Activated T-helper 17 cell treated with anti-CD3 and anti-CD28 coated beads, Interleukin-2, amount 50 U/mL, for 72 hours (primary cell): ENCODE results near the gene COL4A1. TPM values are rescaled to one million over a fixed set of nuclear protein-coding genes. Genes with fewer than 3 reads are reported as not detected.
"Not testable (repeated sequence)": the region's sequence is repeated elsewhere in the genome, so short reads cannot be mapped to it uniquely, and the experiment has no call there.

ENCODE experiments used
- ATAC-seq: fragments of 150-1000 bp; cut with Tn5 transposase; replicated peaks from 2 replicates; pipeline ENCODE4 v1.10.0; 2021; ENCODE audit warnings: mild to moderate bottlenecking, moderate library complexity
- H3K27ac Mint-ChIP-seq: one replicate; pipeline ENCODE4 v1.8.0; 2022; ENCODE audit warnings: mixed read lengths
- H3K27me3 Mint-ChIP-seq: one replicate; pipeline ENCODE4 v1.8.0; 2022; ENCODE audit warnings: mixed read lengths
- H3K36me3 Mint-ChIP-seq: one replicate; pipeline ENCODE4 v1.8.0; 2022; ENCODE audit warnings: low read depth, mild to moderate bottlenecking, mixed read lengths
- H3K4me1 Mint-ChIP-seq: one replicate; pipeline ENCODE4 v1.8.0; 2022; ENCODE audit warnings: mixed read lengths
- H3K4me3 Mint-ChIP-seq: one replicate; pipeline ENCODE4 v1.8.0; 2022; ENCODE audit warnings: mild to moderate bottlenecking, mixed read lengths
- H3K9me3 Mint-ChIP-seq: one replicate; pipeline ENCODE4 v1.8.0; 2022; ENCODE audit warnings: mixed read lengths
- total RNA-seq, 2 donors: library from RNA; stranded (reverse); gene quantifications; one replicate each; pipeline ENCODE4 v1.2.3, GENCODE V29; 2022

Gene COL4A1
- total RNA-seq, 2 donors from 2014 or later: not detected

DNA sequence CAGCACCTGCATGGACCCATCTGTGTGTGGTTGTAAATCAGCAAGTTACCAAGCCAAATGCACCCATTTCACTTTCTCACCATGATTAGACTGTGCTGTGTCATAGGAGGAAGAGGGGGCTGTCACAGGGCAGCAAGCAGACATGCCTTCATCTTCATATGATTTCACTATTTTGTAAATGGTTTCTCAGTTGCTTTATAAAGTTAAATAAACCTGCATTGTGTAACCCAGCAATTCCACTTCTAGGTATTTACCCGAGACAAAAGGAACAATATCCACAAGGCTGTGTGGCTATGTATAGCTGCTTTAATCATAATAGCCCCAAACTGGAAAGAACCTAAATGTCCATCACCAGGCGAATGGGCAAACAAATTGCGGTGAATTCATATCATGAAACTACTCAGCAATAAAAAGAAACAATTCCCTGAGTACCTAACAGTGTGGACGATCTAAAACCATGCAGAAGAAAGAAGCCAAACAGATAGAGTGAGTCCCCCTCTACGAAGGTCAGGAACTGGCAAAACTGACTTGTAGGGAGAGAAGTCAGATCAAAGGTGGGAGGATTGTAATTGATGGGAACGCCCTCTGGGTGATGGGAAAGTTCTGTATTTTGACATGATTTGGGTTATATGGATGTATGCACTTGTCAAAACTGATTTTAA lies 185.4 kb downstream of the COL4A1 start:
- Mint-ChIP-seq H3K4me1 (no peaks in the 10 kb centered on the region), H3K27ac (no peak overlapping the region), H3K36me3 (no peaks in the 10 kb centered on the region), H3K9me3 (no peaks in the 10 kb centered on the region), H3K27me3 (peaks cover 47% of the 10 kb centered on the region), H3K4me3 (no peak overlapping the region)
- ATAC-seq: no peak

- H3K4me3 Mint-ChIP-seq: no peak overlapping the region
- no peak for ATAC-seq
- H3K4me1 Mint-ChIP-seq: peaks cover 5% of the 10 kb centered on the region
- peaks cover 47% of the 10 kb centered on the region for H3K27me3 Mint-ChIP-seq
- H3K9me3 Mint-ChIP-seq: no peaks in the 10 kb centered on the region
- H3K36me3 Mint-ChIP-seq: no peaks in the 10 kb centered on the region
- no peak overlapping the region for H3K27ac Mint-ChIP-seq
These were observed 186.7 kb downstream of the COL4A1 start for GRCh38 chr13:110119935-110120905.

DNA sequence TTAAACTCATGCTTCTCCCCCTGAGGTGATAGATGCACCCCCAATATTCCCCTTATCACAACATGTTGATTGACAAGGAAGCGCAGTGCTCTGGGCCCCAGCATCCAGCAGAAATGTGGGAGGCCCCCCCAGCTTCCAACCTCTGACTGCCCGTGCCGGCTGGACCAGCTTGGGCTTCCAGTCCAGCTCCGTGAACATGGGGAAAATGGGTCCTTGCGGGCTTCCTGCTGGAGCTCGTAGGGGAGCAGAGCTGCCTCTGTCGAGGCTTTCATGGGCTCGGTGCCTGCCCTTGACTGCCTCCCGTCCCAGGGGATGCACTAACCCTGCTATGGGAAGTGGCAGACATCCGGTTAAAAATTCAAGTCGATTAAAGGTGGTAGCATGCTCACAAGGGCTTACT lies 188.9 kb downstream of the COL4A1 start:
- no peak overlapping the region for H3K27ac Mint-ChIP-seq
- no peak overlapping the region for H3K4me3 Mint-ChIP-seq
- no peak for ATAC-seq
- peaks cover 5% of the 10 kb centered on the region for H3K4me1 Mint-ChIP-seq
- no peaks in the 10 kb centered on the region for H3K9me3 Mint-ChIP-seq
- no peaks in the 10 kb centered on the region for H3K36me3 Mint-ChIP-seq
- peaks cover 44% of the 10 kb centered on the region for H3K27me3 Mint-ChIP-seq

DNA sequence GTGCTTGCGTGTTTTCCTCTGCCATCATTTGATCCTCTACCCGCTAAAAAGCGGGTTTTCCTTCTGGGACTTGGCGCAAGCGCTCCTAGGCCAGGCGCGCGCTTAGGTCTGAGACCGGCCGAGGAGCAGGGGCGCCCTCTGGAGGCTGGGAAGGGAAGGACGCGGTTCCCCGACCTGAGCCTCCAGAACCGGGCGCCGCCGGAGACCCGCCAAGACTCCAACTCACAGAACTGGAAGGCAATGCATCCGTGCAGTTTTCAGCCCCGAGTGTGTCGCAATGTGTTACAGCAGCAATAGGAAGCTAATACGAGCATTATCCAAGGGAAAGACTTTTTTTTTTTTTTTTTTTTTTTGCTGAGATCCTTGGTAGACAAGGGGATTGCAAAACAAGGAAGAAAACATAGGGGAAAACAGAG lies 190.9 kb downstream of the COL4A1 start:
- no peak overlapping the region for H3K4me3 Mint-ChIP-seq
- peaks cover 5% of the 10 kb centered on the region for H3K4me1 Mint-ChIP-seq
- peak; percentile 57 for ATAC-seq

DNA sequence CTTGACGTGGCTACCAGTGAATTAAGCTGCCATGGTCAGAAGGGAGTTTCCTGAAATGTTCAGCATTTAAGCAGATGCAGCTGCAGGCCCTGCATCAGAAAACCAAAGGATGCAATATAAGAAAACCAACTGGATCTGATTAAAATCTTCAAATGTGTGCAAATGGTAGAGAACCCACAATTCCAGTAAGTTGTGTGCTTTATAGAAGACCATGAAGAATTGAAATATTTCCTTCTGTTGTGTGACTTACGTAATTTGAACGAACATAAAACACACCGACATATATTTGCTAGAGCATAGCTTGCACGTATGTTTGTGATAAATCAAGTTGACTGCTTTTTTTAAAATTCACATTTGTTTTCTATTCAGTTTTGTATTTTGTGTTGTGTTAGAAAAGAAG lies 191.4 kb downstream of the COL4A1 start:
- H3K36me3 Mint-ChIP-seq: no peaks in the 10 kb centered on the region
- H3K4me3 Mint-ChIP-seq: no peak overlapping the region
- H3K27me3 Mint-ChIP-seq: peaks cover 32% of the 10 kb centered on the region
- H3K4me1 Mint-ChIP-seq: peaks cover 5% of the 10 kb centered on the region
- H3K27ac Mint-ChIP-seq: no peak overlapping the region
- no peak for ATAC-seq
- no peaks in the 10 kb centered on the region for H3K9me3 Mint-ChIP-seq

More for the DNA sequence above, 190.9 kb downstream of the COL4A1 start:
- peaks cover 36% of the 10 kb centered on the region for H3K27me3 Mint-ChIP-seq
- no peak overlapping the region for H3K27ac Mint-ChIP-seq
- no peaks in the 10 kb centered on the region for H3K36me3 Mint-ChIP-seq
- H3K9me3 Mint-ChIP-seq: no peaks in the 10 kb centered on the region

DNA sequence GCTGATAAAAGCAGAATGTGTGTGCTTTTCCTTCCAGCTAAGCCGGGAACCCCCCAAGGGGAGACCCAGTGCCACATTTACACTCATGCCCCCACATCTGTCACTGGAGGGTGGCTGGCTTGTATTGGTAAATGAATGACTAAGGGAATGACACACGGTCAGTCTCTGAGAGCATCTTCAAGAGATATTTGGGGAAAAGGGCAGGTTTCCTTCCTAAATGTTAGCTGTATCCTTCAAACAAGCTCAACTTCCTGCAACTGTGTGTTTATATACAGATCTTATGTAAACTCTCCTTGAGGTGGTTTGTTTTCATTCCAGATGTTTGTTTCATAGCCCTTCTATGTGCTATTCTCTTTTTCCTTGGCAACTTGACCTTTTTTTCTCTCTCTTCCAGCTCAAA lies 192.6 kb downstream of the COL4A1 start:
- Mint-ChIP-seq H3K36me3 (no peaks in the 10 kb centered on the region), H3K27me3 (peaks cover 24% of the 10 kb centered on the region), H3K4me1 (peaks cover 5% of the 10 kb centered on the region), H3K27ac (no peak overlapping the region), H3K9me3 (no peaks in the 10 kb centered on the region), H3K4me3 (no peak overlapping the region)
- no peak for ATAC-seq

DNA sequence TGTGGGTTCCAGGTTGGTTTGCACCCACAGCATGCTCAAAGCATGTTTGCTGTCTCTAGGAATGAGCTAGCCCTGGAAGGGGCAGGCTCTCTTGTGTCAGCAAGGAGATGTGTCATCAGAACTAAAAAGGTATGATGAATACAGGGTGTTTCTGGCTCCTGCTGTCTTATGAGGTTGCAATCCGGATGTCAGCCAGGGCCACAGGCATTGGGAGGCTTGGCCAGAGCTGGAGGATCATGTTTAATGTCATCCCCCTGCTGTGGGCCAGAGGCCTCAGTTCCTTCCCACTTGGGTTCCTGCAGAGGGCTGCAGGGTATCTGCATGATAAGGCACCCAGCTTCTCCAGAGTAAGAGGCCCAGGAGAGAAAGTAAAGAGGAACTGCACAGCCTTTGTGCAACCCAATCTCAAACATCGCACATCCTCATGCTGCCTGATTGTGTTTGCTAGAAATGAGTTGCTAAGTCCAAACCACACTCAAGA lies 193.6 kb downstream of the COL4A1 start:
- peak; percentile 16 for ATAC-seq
- Mint-ChIP-seq H3K27me3 (peaks cover 20% of the 10 kb centered on the region), H3K36me3 (no peaks in the 10 kb centered on the region), H3K4me3 (no peak overlapping the region), H3K9me3 (no peaks in the 10 kb centered on the region), H3K27ac (no peak overlapping the region), H3K4me1 (peaks cover 5% of the 10 kb centered on the region)

DNA sequence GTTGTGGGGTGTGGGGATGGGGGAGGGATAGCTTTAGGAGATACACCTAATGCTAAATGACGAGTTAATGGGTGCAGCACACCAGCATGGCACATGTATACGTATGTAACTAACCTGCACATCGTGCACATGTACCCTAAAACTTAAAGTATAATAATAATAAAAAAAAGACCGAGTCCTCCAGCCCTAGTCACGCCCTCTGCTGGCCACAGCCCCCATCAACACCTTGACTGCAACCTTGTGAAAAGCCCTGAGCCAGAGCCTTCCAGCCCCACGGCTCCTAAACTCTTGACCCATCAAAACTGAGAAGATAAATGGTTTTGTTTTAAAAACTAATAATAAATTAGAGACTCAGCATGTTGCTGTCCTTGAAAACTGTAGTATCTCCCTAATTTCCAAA lies 194.6 kb downstream of the COL4A1 start:
- not testable (repeated sequence) for H3K4me1 Mint-ChIP-seq, H3K27ac Mint-ChIP-seq, ATAC-seq, H3K9me3 Mint-ChIP-seq, H3K4me3 Mint-ChIP-seq, H3K36me3 Mint-ChIP-seq
- H3K27me3 Mint-ChIP-seq: peaks cover 16% of the 10 kb centered on the region

GRCh38 chr13:110110783-110111182 lies 196.2 kb downstream of the COL4A1 start:
- no peak overlapping the region for H3K27ac Mint-ChIP-seq
- no peak overlapping the region for H3K4me3 Mint-ChIP-seq
- H3K36me3 Mint-ChIP-seq: no peaks in the 10 kb centered on the region
- ATAC-seq: no peak
- H3K27me3 Mint-ChIP-seq: peaks cover 6% of the 10 kb centered on the region
- no peaks in the 10 kb centered on the region for H3K4me1 Mint-ChIP-seq
- no peaks in the 10 kb centered on the region for H3K9me3 Mint-ChIP-seq

- no peaks in the 10 kb centered on the region for H3K9me3 Mint-ChIP-seq
- H3K36me3 Mint-ChIP-seq: no peaks in the 10 kb centered on the region
- peaks cover 5% of the 10 kb centered on the region for H3K27me3 Mint-ChIP-seq
- H3K4me1 Mint-ChIP-seq: no peaks in the 10 kb centered on the region
- no peak overlapping the region for H3K27ac Mint-ChIP-seq
- no peak overlapping the region for H3K4me3 Mint-ChIP-seq
- no peak for ATAC-seq
These were observed 197.0 kb downstream of the COL4A1 start for GRCh38 chr13:110109910-110110309.

- no peaks in the 10 kb centered on the region for H3K9me3 Mint-ChIP-seq
- ATAC-seq: no peak
- no peaks in the 10 kb centered on the region for H3K4me1 Mint-ChIP-seq
- no peak overlapping the region for H3K4me3 Mint-ChIP-seq
- no peaks in the 10 kb centered on the region for H3K36me3 Mint-ChIP-seq
- no peaks in the 10 kb centered on the region for H3K27me3 Mint-ChIP-seq
- H3K27ac Mint-ChIP-seq: no peak overlapping the region
These were observed 197.7 kb downstream of the COL4A1 start for GRCh38 chr13:110109140-110109783.

DNA sequence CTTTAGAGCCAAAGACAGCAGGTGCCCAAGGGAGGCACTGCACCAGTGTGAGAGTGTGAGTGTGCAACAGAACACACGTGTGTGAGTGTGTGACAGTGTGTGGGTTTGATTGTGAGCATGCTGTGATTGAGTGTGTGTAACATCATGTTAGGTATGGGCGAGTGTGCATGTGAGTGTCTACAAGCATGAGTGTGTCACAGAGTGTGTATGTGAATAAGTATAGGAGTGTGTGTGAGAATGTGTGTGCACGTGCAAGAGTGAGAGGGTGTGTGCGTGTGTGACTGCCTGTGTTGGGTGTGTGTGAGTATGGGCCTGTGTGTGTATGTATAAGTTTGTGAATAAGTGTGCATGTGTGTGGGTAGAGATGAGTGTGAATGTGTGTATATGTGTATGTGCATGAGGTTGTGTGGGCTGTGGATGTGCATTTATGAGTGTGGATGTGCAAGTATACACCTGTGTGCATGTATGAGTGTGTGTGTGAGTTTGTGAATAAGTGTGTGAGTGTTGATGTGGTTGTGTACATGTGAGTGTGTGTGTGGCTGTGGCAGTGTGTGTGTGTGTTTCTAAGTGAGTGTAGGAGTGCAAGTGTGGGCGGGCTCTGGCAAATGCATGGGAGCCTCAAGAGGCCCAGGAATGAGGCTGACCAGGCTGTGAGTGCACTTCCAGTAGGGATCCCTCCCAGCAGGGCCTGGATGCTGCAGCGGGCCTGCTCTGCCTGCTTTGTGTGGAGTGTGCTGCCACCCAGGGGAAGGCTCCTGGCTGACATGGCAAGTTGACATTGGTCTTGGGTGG lies 198.4 kb downstream of the COL4A1 start:
- Mint-ChIP-seq H3K27ac (no peak overlapping the region), H3K4me1 (no peaks in the 10 kb centered on the region), H3K4me3 (no peak overlapping the region), H3K27me3 (no peaks in the 10 kb centered on the region), H3K9me3 (no peaks in the 10 kb centered on the region), H3K36me3 (no peaks in the 10 kb centered on the region)
- ATAC-seq: peak; percentile 37

DNA sequence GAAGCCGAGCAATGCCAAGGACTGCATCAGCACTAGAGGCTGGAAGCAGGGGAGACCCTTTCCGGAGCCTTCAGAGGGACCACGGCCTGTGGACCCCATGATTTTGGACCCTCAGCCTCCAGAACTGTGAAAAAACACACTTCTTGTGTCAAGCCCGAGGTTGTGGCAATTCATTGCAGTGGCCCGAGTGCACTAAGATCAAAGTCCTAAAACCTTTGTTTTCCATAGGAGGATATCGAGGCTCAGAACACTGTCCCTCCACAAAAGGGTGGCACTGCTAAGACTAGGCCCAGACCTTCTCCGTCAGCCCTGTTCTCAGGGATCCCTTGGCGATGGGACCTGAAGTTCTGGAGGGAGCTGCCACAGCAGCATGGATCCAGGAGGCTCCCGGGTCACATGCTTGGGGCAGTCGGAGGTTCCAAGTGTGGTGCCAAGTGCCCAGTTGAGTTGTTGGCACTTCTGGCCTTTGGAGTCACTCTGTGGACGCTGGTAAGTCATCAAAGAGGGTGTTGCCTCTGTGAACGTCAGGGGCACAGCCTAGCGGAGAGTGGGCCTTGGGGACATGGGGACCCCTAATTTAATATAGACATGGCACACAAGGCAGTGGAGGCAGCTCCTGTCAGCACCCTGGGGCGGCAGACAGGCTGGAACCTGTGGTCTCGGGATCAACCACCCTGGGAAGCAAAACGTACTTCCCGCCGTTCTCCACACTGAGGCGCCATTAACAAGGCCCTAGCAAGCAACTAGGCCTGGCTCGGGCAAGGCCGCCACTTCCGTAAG lies 199.2 kb downstream of the COL4A1 start:
- no peak for ATAC-seq
- Mint-ChIP-seq H3K4me3 (no peak overlapping the region), H3K27me3 (no peaks in the 10 kb centered on the region), H3K27ac (no peak overlapping the region), H3K36me3 (no peaks in the 10 kb centered on the region), H3K4me1 (no peaks in the 10 kb centered on the region), H3K9me3 (no peaks in the 10 kb centered on the region)
